Hematopoietic multipotent progenitor cell (in vitro differentiated cells): ENCODE measurements around the gene NT5M. TPM values are rescaled to one million over a fixed set of nuclear protein-coding genes. Genes with fewer than 3 reads are reported as not detected.
"Not testable (repeated sequence)": the region's sequence is repeated elsewhere in the genome, so short reads cannot be mapped to it uniquely, and the experiment has no call there.

Experiments used
- DNase-seq, 3 donors: peaks; one replicate each; pipeline ENCODE4 v3.0.0-alpha.2; 2011 to 2015; ENCODE audit warnings: low read depth in 2 of 3, low spot score in 2 of 3
- total RNA-seq: library from RNA; depleted of rRNA; stranded (reverse); fragments of >200 nt; gene quantifications from one replicate; pipeline ENCODE4 v1.2.3, GENCODE V29; 2012

Gene NT5M
- total RNA-seq, 1 donor = 32.0 TPM

DNA sequence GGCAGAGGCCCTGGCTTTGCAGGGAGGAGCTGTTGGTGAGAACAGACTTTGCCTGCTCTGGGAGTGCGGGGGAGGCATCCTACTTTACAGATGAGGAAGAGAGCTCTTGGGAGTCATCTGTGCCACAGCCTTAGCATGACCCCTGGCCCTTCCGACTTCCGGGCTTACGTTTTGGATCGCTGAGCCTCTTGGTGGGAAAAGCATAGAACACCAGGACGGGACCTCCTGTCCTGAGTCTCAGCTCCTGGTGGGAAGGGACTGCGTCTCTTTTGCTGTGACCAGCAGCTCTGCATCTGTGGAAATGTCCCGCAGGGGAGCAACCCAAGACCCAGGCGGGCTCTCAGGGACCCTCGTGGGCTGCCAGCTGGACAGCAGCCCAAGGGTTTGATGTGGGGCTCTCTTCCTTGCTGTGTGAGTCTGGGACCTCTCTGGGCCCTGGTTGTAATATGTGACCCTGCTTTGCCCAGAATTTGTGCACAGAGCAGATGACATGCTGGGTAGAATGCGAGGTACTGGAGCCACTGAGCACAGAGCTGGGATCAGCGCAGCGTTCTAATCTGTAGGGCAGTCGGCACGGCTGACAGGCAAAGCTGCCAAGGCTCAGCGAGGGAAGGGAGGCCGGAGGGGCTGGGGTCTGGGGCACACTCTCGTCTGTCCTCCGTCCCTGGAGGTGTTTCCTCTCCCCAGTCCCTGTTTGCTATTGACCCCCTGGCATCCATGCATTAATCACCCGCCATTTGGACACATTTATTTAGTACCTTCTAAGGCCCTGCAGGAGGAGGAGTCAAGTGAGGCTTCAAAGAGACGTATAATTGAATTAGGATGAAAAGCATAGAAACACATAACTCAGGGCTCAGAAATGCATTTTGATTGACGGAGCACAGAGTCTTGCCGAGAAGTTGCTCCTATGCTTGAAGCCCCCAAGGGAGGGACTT, 64.0 kb downstream of the NT5M start:
- no peak for DNase-seq

DNA sequence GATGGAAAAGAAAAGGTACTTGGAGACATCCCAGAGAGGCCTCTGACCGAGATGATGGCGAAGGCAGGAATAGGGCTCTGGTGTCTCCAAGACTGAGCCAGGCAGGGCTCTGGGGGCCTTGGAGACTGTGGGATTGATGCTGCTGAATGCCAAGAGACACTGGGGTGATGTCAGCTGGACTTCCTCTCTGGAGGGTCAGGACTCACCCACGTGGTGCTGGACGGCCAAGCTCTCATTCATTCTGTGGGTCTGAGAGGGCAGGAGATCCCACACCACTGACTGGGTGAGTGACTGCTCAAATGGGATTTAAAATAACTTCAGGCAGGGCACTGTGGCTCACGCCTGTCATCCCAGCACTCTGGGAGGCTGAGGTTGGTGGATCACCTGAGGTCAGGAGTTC, 64.8 kb downstream of the NT5M start:
- no peak for DNase-seq

DNA sequence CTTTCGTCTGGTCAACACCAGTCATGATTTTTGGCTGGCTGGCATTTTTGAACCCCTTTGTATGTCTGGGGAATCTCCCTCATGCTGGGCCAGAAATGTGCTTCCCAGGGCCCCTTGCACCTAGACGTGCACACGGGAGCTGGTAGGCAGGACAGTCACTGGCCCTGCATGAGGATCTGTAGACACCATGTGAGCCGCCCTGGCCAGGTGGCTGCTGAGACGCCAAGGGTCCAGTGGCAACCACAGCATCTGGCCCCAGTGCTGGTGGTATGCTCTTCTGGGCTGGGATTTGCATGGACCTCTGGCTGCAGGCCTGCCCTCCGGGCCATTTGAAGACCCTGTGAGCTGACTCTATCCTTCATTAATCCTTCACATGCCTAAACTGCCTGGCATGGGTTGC, 67.5 kb downstream of the NT5M start:
- no peak for DNase-seq

DNA sequence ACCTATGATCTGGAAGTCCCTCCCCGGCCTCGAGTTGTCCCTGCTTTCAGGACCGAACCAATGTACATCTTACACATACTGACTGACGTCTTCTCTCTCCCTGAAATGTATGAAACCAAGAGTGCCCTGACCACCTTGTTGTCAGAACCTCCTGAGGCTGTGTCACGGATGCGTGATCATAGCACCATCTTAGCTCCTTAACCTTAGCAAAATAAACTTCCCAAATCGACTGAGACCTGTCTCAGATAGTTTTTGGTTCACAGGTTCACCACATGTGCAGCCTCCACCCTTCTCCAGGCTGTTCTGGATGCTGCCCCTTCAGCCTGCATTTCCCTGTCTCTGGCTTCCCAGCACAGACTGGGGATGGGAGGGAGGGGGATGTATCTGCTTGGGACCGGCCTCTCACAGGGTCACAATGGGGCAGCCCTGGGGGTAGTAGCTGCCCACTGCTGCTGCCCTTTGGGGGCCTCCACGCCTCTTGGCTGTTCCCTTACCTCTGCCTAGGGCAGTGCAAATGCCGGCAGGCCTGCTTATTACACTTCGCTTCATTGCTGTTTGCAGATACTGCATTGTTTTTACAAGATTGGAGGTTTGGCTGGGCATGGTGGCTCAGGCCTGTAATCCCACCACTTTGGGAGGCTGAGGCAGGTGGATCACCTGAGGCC, 69.8 kb downstream of the NT5M start:
- no peak for DNase-seq

DNA sequence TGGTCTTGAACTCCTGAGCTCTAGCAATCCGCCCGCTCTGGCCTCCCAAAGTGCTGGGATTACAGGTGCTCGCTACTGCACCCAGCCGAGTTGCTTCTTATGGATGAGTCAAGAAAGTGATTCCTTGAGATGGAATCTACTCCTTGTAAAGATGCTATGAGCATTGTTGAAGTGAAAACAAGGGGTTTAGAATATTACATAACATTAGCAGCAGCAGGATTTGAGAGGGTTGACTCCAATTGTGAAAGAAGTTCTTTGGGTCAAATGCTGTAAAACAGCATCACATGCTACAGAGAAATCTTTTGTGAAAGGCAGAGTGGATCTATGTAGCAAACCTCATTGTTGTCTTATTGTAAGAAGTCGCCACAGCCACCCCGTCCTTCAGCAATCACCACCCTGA, 72.7 kb downstream of the NT5M start:
- DNase-seq = no peak

DNA sequence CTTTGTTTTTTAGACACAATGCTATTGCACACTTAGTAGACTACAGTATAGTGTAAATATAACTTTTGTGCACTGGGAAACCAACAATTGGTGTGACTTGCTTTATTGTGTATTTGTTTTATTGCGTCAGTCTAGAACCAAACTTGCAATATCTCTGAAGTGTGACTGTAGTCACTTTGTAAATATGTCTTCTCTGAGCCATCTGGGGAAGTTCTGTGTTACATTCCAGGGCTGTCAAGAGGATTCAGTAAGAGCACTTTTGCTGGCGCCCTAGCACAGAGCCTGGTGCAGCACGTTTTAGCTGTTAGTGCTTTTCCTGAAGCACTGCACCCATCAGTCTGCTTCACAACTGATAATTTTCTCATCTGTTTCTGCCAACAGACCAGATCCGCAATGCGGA, 73.2 kb downstream of the NT5M start:
- no peak for DNase-seq

DNA sequence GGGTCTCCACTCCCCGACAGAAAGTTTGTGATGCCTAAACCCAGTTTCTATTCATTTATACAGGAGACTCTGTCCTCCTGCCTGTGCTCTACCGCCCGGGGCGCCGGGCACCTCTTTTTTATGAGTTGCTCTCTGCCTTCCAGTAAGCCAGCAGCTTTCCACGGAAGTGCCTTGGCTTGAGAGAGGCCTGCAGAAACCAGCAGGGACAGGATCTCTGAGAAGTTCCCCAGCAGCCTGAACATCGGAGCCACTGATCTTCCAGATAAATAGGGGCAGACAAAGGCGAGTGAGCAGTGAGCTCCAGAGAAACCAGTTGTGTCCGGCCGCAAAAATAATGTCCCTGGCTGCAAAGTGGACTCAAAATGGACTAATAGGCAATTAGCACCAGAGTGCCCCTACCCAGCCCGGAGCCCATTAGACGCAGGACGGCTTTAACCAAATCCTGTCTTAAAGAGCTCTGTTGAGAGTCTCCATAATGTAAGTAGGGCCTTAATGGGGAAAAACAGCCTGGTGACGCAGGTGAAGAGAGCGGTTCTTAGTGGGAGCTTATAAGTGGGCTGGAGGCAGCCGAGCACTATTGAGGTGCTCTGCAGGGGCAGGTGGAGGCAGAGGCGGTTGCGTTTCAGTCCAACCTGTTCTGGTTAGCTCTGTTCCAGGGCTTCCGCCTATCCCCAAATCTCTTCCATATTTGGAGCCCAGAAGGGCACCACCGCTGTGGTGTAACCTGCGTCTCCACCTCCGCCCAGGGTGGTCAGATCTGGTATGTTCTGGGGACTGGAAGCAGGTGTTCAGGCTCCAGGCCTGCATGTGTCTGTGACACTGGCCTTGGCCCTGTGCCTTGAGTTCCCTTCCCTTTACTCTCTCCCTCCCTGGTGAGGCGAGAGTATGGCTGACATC, 74.1 kb downstream of the NT5M start:
- no peak for DNase-seq

DNA sequence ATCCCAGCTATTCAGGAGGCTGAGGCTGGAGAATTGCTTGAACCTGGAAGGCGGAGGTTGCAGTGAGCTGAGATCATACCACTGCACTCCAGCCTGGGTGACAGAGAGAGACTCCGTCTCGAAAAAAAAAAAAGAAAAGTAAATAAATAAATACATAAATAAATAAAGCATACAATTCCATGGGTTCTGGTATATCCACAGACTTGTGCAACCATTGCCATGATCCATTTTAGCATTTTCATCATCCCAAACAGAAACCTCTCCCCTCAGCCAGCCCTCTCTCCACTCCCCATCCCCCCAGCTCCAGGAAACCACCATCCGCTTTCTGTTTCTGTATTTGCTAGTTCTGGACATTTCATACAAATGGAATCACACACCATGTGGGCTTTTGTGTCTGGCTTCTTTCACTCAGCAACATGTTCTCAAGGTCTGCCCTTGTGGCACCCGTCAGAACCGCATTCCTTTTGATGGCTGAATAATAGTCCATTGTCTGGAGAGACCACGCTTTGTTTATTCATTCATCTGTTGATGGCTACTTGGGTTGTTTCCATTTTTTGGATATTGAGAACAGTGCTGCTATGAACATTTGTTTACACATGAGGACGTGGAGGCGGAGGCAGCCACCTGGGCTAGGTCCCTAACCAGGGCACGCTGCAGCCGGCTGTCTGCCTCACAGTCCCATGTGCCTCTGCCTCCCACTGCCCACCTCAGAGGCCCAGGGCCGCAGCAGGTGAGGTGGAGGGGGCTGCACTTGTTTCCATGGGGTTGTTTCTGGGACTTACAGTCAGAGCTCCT, 76.2 kb downstream of the NT5M start:
- DNase-seq = peak in 1 of 3 donors; percentile 32

DNA sequence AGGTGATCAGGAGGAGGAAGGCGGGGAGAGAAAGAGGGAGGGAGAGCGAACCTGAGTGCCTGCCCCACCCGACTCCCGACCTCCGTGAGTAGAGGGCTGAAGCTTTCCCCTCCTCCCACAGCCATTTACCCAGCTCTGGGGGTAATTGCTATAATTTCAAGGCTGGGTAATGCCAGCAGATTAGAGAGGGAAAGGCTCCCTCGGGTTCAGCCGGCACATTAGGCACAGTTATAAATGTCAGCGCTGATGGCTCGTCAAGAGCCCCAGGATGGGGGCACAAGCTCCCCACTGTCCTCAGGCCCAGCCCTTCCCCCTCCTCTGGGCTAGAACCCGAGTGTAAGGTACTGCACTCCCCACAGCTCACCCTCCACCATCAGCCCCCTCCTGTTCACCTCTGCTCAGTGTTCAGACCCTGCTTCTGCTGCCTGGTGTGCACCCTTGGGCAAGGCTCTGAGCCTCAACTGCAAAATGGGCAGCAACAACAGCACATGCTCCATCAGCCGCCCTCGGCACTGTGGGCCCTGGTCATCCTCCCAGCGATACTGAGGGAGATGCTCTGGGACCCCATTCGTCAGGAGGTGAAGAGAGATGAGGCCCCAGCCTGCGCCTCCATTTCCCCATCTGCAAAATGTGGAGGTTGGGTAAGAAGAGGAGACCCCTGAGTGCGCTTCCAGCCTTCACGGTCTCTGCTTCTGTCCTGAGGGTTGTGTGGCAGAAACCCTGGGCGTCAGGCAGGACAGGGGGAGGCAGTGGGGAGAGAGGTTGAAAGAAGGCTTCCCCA, 77.2 kb downstream of the NT5M start:
- no peak for DNase-seq

DNA sequence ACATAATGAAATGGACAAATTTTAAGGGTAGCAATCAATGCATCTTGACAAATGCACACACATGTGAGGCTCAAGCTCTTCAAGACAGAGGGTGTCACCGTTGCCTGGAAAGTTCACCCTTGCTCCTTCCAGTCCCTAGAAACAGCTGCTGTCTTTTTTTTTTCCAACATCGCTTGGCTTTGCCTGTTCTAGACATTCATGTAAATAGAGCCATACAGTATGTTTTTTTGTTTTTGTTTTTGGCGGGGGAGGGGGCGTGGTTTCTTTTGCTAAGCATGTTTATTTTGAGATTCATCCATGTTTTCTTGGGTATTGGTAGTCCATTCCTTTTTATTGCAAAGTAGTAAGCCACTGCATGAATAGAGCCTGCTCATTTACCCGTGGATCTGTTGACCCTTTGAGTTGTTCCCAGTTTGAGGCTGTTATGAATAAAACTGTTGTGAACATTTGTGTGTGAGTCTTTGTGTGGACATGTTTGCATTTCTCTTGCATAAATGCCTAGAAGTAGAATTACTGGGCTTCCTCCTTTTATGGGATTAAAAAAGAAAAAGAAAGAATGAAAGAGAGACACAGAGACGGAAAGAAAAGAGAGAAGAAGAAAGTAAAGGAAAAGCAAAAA, 78.4 kb downstream of the NT5M start:
- no peak for DNase-seq

DNA sequence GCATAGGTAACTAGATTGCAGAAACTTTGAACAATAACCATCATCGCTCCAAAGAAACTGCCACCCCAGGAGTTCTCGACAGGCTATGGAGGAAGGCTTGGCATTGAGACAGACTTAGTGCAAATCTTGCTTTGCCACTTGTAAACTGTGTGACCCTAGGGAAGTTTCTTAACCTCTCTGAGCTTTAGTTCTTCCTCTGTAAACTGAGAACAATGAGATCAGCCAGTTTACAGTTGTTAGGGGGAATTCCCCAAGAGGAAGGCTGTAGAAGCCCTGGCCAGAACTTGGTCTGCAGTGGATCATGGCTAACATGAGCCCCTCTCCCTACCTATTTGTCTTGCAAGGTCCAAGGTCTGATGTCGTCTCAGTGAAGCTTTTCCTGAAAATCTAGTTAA, 78.9 kb downstream of the NT5M start:
- DNase-seq = no peak

DNA sequence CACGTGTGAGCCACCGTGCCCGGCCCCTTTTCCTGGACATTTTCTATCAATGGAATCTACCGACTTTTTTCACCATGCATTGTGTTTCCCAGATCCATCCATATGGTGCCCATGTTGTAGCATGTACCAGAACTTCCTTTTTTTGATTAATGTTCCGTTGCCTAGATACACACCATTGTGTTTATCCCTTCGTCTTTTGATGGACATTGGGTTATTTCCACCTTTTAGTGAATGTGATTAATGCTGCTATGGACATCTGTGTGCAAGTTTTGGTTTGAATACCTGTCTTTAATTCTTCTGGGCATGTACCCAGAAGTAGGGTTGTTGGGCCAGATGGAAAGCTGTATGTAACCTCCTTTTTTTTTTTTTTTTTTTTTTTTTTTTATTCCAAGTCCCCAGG, 79.8 kb downstream of the NT5M start:
- DNase-seq = peak in 2 of 3 donors; percentile 45 to 60

DNA sequence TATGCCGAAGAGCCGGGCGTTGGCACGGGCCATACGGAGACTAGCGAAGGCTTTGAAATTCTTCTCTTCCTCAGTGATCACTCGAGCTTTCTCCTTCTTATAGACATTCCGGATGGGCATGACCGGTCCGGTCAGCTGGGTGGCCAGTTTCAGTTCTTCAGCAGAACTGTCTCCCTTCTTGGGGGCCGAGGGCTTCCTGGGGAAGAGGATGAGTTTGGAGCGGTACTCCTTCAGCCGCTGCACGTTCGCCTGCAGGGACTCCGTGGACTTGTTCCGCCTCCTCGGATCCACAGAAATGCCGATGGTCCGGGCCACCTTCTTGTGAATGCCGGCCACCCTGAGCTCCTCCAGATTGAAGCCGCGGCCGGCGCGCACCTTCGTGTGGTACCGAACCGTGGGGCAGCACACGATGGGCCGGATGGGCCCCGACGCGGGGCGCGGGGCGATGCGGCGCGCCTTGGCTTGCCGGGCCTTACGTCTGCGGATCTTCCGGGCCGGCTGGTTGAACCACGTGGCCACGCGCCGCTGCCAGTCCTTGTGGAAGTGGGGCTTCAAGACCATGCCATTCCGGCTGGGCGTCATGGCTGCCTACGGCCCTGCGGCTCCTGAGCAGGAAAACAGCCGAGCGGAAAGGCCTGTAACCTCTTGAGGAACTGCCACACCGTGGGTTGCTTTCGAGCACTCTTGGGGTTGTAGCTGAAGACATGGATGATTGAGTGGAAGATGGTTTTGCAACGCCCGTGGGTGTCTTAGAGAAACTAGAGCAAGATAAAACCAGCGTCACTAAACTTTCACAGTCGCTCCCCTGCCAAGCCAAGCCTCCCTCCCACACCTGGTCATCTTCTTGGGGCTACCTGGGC, 80.5 kb downstream of the NT5M start:
- DNase-seq = not testable (repeated sequence)

DNA sequence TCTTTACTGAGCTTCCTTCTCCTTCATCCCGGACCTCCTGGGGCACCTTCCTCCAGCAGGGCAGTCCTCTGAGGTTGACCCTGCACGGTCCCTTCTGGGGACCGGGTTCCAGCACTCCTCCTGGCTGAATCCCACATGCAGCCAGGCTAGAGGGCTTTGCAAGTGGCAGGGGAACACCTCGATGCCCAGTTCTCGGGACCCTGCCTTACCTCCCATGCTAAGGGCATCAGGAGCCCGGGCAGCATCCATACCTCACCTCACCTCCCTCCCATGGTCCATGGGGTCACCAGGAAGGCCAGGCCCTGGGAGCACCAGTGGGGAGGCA, 81.1 kb downstream of the NT5M start:
- no peak for DNase-seq

DNA sequence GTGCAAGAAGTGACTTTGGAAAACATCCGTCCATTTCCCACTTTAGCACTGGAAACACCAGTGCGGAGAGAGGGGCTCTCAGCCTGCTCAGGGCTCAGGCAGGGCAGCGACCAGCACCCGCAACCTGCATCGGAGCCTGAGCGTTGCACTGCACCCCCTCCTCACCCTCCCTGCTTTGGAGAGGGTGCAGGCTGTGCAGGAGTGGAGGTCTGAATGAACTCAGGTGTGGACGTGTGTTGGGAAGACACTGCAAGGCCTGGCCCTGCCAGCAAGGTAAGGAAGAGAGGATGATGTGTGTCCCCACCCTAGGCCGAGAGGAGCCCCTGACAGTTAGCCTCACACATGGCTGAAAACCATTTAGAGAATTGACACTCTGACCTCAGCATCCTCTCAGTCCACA, 81.8 kb downstream of the NT5M start:
- DNase-seq = no peak

DNA sequence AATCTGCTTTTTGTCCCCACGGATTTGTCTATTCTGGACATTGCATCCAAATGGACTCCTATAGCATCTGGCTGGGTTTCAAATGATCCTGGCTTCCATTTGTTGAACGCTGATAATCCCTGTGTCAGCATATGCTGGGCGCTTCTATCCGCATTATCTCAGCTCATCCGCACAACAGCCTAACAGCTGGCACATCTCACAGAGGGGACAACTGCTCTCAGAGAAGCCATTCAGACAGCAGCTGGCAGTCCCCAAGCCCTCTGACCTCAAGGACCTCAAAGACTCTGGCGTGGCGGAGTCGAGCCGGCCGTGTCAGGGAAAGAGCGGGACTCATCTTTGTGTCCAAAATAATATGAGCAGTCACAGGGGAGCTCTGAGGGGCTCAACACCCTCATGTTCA, 82.3 kb downstream of the NT5M start:
- DNase-seq = no peak

DNA sequence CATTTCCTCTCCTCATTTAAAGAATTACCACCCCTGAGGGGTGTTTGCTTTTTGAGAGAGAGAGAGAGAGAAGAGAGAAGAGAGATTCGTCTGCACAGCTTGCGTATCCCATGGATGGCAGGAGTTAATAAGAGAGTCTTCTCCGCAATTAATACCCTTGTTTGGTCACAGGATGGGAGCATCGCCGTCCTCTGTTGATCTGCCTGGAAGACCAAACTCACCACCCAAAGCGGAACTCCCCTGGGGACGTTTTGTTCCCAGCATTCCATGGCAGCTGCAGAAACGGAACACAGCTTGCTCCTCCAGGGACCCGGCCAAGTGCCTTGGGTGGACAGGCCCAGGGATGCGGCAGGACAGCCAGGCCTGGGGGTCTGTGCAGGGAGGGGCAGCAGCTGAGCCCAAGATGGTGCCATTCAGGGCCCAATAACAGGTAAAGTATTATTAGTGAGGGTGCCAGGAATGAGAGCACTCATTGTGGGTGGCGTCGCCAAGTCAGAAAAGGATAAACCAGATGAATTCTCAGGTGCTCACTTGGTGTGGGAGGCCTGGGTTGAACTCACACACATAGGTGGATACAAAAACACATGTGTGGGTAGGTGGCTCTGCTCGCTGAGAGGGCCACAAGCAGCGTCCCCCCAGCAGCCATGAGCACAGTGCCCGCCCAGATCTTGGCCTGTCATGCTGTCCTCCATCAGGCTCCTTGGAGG, 83.1 kb downstream of the NT5M start:
- DNase-seq = no peak

DNA sequence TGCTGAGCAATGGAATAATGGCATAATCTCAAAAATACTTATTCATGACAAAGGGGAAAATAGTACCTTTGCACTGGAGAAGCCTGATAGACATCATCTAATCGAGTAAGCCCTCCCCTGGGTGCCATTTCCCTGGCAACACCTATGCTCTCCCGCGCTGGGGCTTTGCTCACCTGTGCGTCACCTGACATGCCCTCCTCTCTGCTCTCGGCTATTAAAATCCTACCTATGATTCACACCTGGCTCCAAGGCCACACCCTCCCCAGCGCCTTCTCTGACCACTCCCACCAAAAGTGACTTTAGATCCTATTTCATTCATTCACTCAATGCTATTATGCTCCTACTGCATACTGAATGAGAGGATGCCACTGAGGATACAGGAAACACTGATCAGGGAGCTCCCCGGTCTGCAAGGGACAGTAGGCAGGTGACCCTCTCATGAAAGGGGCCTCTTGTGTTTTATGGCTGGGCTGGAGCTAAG, 83.9 kb downstream of the NT5M start:
- no peak for DNase-seq
